Activated T-helper 2 cell treated with anti-CD3 and anti-CD28 coated beads, Interferon-gamma antibody, Interleukin-2, Interleukin-4, amounts not matched to agents 10 μg/mL and 5 μg/mL and 100 μg/mL, durations not matched to agents 14 hours and 24 hours and 36 hours (primary cell): ENCODE data around the gene LRP4. TPM values are rescaled to one million over a fixed set of nuclear protein-coding genes. Genes with fewer than 3 reads are reported as not detected.

Experiments
- DNase-seq: peaks from one replicate; pipeline ENCODE4 v3.0.0; 2021; ENCODE audit warnings: low spot score
- H3K27ac Mint-ChIP-seq: one replicate; pipeline ENCODE4 v1.8.0; 2021; ENCODE audit warnings: mixed read lengths
- H3K27me3 Mint-ChIP-seq: one replicate; pipeline ENCODE4 v1.8.0; 2021; ENCODE audit warnings: low read depth, mixed read lengths
- H3K36me3 Mint-ChIP-seq: one replicate; pipeline ENCODE4 v1.8.0; 2021; ENCODE audit warnings: low read depth, mixed read lengths
- H3K4me1 Mint-ChIP-seq: one replicate; pipeline ENCODE4 v1.8.0; 2021; ENCODE audit warnings: low read depth, mixed read lengths
- H3K4me3 Mint-ChIP-seq: one replicate; pipeline ENCODE4 v1.8.0; 2021; ENCODE audit warnings: low read depth, mild to moderate bottlenecking, moderate library complexity, mixed read lengths
- H3K9me3 Mint-ChIP-seq: one replicate; pipeline ENCODE4 v1.8.0; 2021; ENCODE audit warnings: mixed read lengths
- intact Hi-C: fragments of 100-400 bp; cut with micrococcal nuclease; formaldehyde crosslinking; loops from one replicate; pipeline ENCODE4 v1.15.1; 2023
- total RNA-seq: library from RNA; stranded (reverse); gene quantifications from 2 replicates; pipeline ENCODE4 v1.2.3, GENCODE V29; 2022

The LRP4 gene
- total RNA-seq, 1 donor from 2014 or later, result 0.07 TPM

DNA sequence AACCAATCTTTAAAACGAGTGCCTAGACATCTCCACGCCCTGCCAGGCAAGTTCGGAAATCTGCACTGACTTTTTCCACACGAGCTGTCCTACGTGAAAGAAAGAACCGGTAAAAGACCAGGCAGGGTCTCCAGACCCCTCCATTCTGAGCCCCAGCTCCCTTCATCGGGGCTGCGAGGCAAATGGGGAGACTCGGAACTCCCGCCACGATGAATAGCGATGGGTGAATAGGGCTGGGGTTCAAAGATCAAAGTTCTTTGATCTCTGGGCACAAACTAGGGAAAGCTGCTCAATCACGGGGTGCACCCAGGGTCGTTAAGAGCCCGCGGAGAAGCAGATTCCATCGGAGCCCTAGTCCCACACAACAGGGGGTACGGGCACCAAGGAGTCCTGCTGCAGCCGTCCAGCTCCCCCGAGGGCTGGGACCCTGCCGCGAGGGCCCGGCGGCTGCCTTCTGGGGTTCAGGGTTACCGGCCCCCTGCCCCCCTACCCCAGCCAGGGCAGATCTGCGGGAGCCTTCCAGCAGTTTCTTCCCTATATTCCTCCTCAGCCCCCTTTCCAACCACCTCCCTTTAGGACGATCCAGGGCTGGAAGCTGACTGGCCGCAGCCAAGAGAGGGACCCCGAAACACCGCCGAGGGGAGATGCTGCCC, 1.1 kb downstream of the LRP4 start:
- Mint-ChIP-seq H3K27me3 (peaks cover 66% of the 10 kb centered on the region), H3K4me3 (peak overlapping the region; percentile 66), H3K4me1 (peaks cover 22% of the 10 kb centered on the region), H3K9me3 (no peaks in the 10 kb centered on the region), H3K27ac (no peak overlapping the region), H3K36me3 (no peaks in the 10 kb centered on the region)
- intact Hi-C loops, result loop anchor here (10.0 kb wide), 1 partner anchor 98 kb away; no protein-coding TSS in a partner anchor
- no peak for DNase-seq

- no peaks in the 10 kb centered on the region for H3K36me3 Mint-ChIP-seq
- H3K4me3 Mint-ChIP-seq, result peak overlapping the region; percentile 66
- H3K4me1 Mint-ChIP-seq, result peaks cover 22% of the 10 kb centered on the region
- H3K9me3 Mint-ChIP-seq, result no peaks in the 10 kb centered on the region
- DNase-seq, result no peak
- intact Hi-C loops, result loop anchor here (10.0 kb wide), 1 partner anchor 98 kb away; no protein-coding TSS in a partner anchor
- H3K27ac Mint-ChIP-seq, result no peak overlapping the region
- H3K27me3 Mint-ChIP-seq, result peaks cover 68% of the 10 kb centered on the region
Observed at GRCh38 chr11:46916286-46917108, 1.9 kb downstream of the LRP4 start.

DNA sequence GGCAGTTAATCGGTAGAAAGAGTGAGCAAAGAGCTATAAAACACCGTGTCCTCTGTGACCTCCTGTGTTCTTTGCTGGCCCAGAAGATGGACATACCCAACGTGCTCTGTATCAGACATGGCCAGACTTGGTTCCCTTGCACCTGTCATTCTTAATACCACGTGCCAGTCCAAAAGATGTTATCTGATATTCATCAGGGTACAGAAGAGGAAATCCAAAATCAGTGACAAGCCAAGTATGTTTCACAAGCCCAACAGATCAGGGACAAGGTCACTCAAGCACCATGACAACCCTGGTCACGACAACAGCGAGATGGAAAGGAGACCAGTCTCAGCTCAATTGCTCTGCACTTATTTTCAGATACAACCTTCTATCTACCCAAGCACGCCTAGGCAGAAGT, 3.4 kb downstream of the LRP4 start:
- H3K9me3 Mint-ChIP-seq, result no peaks in the 10 kb centered on the region
- no peaks in the 10 kb centered on the region for H3K36me3 Mint-ChIP-seq
- DNase-seq, result no peak
- no peak overlapping the region for H3K27ac Mint-ChIP-seq
- peaks cover 74% of the 10 kb centered on the region for H3K27me3 Mint-ChIP-seq
- intact Hi-C loops, result loop anchor here (10.0 kb wide), 1 partner anchor 100 kb away; no protein-coding TSS in a partner anchor
- H3K4me1 Mint-ChIP-seq, result peaks cover 20% of the 10 kb centered on the region
- no peak overlapping the region for H3K4me3 Mint-ChIP-seq

- Mint-ChIP-seq H3K36me3 (no peaks in the 10 kb centered on the region), H3K4me1 (peaks cover 15% of the 10 kb centered on the region), H3K27me3 (peaks cover 68% of the 10 kb centered on the region), H3K9me3 (no peaks in the 10 kb centered on the region), H3K4me3 (no peak overlapping the region), H3K27ac (no peak overlapping the region)
- no peak for DNase-seq
- intact Hi-C loops, result loop anchor here (10.0 kb wide), 1 partner anchor 100 kb away; no protein-coding TSS in a partner anchor
Observed at GRCh38 chr11:46914363-46914762, 4.0 kb downstream of the LRP4 start.

DNA sequence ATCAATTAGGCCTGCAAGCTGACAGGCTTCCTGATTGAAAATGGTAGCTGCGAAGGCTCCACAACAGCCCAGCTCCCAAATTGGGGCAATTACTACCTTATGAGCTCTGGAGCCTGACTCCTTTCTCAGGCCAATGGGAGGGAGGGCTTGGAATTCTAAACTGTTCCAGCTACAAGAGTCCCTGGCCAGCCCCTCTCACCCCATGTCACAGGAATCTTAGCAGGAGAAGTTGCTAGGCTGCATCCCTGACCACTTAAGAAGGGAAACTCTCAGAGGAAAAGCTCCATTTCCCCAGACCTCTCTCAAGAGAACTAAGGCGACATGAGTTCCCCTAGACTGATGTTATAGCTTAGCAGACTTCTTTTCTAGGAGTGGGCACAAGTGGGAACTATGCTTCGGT, 4.9 kb downstream of the LRP4 start:
- Mint-ChIP-seq H3K4me1 (peaks cover 9% of the 10 kb centered on the region), H3K27me3 (peaks cover 62% of the 10 kb centered on the region), H3K36me3 (no peaks in the 10 kb centered on the region), H3K4me3 (no peak overlapping the region), H3K9me3 (no peaks in the 10 kb centered on the region), H3K27ac (no peak overlapping the region)
- DNase-seq, result no peak
- intact Hi-C loops, result loop anchor here (10.0 kb wide), 1 partner anchor 101 kb away; no protein-coding TSS in a partner anchor

DNA sequence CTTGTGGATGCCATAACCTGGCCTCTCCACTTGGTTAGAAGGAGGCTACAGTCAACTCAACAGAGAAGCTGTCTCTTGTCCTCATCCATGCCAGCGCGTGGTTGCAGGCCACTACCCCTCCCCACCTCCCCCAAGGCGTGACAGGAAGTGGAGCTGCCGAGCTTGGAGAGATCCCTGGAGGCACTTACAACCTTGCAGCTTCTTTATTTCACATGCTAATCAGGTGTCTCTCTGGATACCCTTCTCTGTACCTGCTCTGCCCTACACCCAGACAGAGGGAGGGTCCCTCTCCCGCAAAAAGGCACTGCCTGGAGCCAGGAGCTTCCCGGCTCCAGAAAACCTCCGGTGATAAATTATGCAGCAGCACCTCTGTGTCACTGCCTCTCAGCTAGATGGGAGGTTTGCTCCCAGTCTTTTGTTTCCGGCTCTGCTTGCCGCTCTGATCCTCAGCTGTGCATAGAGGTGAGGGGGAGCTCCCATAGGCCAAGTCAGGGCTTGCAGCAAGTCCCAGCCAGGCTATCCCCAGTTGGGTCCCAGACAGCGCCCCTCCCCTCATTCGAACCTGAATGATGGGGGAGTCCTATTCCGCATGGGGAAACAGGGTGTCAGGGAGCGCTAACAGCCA, 5.7 kb downstream of the LRP4 start:
- Mint-ChIP-seq H3K4me3 (no peak overlapping the region), H3K9me3 (no peaks in the 10 kb centered on the region), H3K27ac (no peak overlapping the region), H3K36me3 (no peaks in the 10 kb centered on the region), H3K27me3 (peaks cover 60% of the 10 kb centered on the region), H3K4me1 (peaks cover 8% of the 10 kb centered on the region)
- intact Hi-C loops, result loop anchor here (10.0 kb wide), 1 partner anchor 102 kb away; no protein-coding TSS in a partner anchor
- DNase-seq, result no peak

DNA sequence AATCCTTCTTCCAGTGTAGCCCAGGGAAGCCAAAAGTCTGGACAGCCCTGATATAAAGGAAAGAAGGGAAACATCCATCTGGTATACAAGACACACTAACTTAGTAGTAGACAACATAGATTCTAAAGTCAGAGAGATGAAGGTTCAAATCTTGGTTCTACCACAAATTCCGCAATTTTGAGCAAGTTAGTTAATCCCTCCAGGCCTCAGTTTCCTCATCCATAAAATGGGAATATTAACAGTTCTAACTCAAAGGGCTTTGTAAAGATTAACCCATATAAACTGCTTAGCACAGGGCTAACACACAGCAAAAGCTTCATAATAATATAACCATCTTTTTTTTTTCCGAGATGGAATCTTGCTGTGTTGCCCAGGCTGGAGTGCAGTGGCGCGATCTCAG, 10.7 kb downstream of the LRP4 start:
- no peaks in the 10 kb centered on the region for H3K36me3 Mint-ChIP-seq
- no peaks in the 10 kb centered on the region for H3K9me3 Mint-ChIP-seq
- intact Hi-C loops, result no loop called here

GRCh38 chr11:46906609-46907041, 11.7 kb downstream of the LRP4 start:
- intact Hi-C loops, result no loop called here
- Mint-ChIP-seq H3K9me3 (no peaks in the 10 kb centered on the region), H3K4me1 (no peaks in the 10 kb centered on the region), H3K27me3 (peaks cover 9% of the 10 kb centered on the region), H3K36me3 (no peaks in the 10 kb centered on the region), H3K27ac (no peak overlapping the region), H3K4me3 (no peak overlapping the region)
- DNase-seq, result no peak

More for the DNA sequence above, 10.7 kb downstream of the LRP4 start:
- Mint-ChIP-seq H3K4me1 (no peaks in the 10 kb centered on the region), H3K27ac (no peak overlapping the region), H3K27me3 (peaks cover 15% of the 10 kb centered on the region), H3K4me3 (no peak overlapping the region)
- DNase-seq, result no peak

- Mint-ChIP-seq H3K27ac (no peak overlapping the region), H3K9me3 (no peaks in the 10 kb centered on the region), H3K4me1 (no peaks in the 10 kb centered on the region), H3K27me3 (peaks cover 4% of the 10 kb centered on the region), H3K4me3 (no peak overlapping the region), H3K36me3 (no peaks in the 10 kb centered on the region)
- intact Hi-C loops, result no loop called here
- DNase-seq, result no peak
Observed at GRCh38 chr11:46905806-46906205, 12.5 kb downstream of the LRP4 start.

DNA sequence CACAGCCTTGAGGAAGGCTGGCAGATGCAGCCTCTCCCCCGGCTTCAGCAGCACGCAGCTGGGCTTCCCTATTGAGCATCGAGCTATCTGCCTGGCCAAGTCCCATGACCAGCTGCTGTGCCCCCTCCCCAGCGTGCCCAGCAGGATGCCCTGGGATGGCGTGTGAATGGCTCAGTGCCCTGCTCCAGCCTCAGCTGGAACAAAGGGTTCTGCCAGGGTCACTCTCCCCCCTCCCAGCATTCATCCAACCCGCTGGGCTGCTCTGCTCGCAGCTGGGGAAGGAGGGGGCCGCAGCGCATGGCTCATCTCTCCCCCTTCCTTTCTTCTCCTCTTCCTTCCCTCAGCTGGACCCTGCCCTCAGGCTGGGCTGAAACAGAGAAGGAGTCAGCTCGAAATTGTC, 14.5 kb downstream of the LRP4 start:
- intact Hi-C loops, result no loop called here
- Mint-ChIP-seq H3K27me3 (peaks cover 1% of the 10 kb centered on the region), H3K4me3 (no peak overlapping the region), H3K27ac (no peak overlapping the region), H3K4me1 (no peaks in the 10 kb centered on the region), H3K9me3 (no peaks in the 10 kb centered on the region), H3K36me3 (no peaks in the 10 kb centered on the region)
- no peak for DNase-seq

GRCh38 chr11:46902694-46903093, 15.7 kb downstream of the LRP4 start:
- Mint-ChIP-seq H3K27me3 (peaks cover 1% of the 10 kb centered on the region), H3K36me3 (no peaks in the 10 kb centered on the region), H3K4me1 (no peaks in the 10 kb centered on the region), H3K4me3 (no peak overlapping the region), H3K27ac (no peak overlapping the region), H3K9me3 (no peaks in the 10 kb centered on the region)
- intact Hi-C loops, result no loop called here
- no peak for DNase-seq

- DNase-seq, result no peak
- no peak overlapping the region for H3K27ac Mint-ChIP-seq
- intact Hi-C loops, result no loop called here
- peaks cover 1% of the 10 kb centered on the region for H3K27me3 Mint-ChIP-seq
- no peak overlapping the region for H3K4me3 Mint-ChIP-seq
- H3K36me3 Mint-ChIP-seq, result no peaks in the 10 kb centered on the region
- no peaks in the 10 kb centered on the region for H3K9me3 Mint-ChIP-seq
- H3K4me1 Mint-ChIP-seq, result no peaks in the 10 kb centered on the region
Observed at GRCh38 chr11:46901156-46901555, 17.2 kb downstream of the LRP4 start.
